Skeletal muscle cell (primary cell): ENCODE measurements around the gene APOL1.
"Not testable (repeated sequence)": the region's sequence is repeated elsewhere in the genome, so short reads cannot be mapped to it uniquely, and the experiment has no call there.

Experiments
- DNase-seq: peaks from one replicate; pipeline ENCODE4 v3.0.0-alpha.2; 2010; ENCODE audit warnings: low read depth
- H3K4me3 ChIP-seq: 2 replicates; pipeline ENCODE4 v1.5.1; 2011; ENCODE audit warnings: low read depth, mild to moderate bottlenecking, control low read depth, low read length, moderate library complexity

The APOL1 gene

GRCh38 chr22:36287881-36288515, 35.1 kb downstream of the APOL1 start:
- H3K4me3 ChIP-seq, result no peak overlapping the region
- DNase-seq, result no peak

- H3K4me3 ChIP-seq, result no peak overlapping the region
- DNase-seq, result no peak
These were observed 35.9 kb downstream of the APOL1 start for GRCh38 chr22:36288571-36289405.

- H3K4me3 ChIP-seq, result no peak overlapping the region
- DNase-seq, result no peak
These were observed 36.5 kb downstream of the APOL1 start for GRCh38 chr22:36289406-36289870.

DNA sequence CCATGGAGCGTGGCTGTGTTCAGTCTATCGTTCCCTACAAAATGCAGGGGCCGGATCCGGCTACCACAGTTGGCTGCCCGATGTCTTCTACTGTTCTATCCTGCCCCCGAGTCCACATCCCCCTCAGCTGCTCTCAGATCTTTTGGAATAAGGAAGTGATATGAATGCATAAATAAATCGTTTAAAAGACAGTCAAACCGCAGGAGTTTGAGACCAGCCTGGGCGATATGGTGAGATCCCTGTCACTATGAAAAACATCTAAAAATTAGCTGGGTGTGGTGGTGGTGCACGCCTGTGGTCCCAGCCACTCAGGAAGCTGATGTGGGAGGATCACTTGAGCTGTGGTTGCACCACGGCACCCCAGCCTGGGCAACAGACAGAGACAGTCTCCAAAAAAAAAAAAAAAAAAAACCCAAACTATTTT, 37.0 kb downstream of the APOL1 start:
- not testable (repeated sequence) for DNase-seq, H3K4me3 ChIP-seq

DNA sequence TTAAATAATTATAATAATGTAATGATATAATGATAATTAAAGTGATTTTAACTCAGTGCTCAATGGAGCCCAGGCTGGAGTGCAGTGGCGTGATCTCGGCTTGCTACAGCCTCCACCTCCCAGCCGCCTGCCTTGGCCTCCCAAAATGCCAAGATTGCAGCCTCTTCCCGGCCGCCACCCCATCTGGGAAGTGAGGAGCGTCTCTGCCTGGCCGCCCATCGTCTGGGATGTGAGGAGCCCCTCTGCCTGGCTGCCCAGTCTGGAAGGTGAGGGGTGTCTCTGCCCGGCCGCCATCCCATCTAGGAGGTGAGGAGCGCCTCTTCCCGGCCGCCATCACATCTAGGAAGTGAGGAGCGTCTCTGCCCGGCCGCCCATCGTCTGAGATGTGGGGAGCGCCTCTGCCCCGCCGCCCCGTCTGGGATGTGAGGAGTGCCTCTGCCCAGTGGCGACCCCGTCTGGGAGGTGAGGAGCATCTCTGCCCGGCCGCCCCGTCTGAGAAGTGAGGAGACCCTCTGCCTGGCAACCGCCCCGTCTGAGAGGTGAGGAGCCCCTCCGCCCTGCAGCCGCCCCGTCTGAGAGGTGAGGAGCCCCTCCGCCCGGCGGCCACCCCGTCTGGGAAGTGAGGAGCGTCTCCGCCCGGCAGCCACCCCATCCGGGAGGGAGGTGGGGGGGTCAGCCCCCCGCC, 37.6 kb downstream of the APOL1 start:
- not testable (repeated sequence) for H3K4me3 ChIP-seq, DNase-seq

DNA sequence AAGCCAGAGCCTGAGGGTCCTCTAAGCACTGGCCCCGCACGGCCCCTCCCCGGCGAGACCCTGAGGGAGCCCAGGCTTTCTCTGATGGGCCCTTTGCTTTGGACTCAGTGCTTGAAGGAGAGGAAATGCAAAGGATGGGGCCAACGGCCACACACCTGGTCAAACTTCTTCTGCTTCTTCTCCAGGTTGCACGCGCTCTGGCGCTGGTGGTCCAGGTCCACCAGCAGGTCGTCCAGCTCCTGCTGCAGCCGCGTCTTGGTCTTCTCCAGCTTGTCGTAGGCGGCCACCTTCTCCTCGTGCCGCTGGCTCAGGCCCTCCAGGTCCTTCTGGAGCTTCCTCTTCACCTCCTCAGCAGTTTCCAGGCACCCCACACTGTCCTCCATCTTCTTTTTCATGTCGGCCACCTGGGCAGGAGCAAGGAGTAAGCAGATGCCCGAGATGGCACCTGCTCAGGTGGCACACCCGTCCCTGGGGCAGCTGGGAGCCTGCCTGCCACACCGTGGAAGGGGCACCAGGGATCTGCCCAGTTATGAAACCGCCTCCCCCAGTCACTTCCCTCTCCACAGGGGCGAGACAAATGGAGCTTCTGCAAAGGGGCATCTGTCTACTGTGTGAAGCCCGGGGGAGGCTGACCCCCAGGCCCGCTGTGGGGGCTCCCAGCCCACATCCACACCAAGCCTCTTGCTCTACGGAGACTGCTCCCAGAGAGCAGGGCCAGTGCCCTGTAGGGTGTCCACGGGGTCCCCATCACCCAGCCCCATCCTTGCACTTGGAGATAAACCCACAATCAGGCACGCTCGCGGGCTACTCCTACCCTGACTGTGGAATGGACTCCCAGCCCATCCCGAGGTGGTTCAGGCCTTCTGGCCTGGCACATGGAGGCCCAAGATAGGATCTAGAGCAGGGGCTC, 39.2 kb downstream of the APOL1 start:
- no peak for DNase-seq

GRCh38 chr22:36292823-36293530, 40.0 kb downstream of the APOL1 start:
- no peak for DNase-seq
- no peak overlapping the region for H3K4me3 ChIP-seq

More for the DNA sequence above, 39.2 kb downstream of the APOL1 start:
- no peak overlapping the region for H3K4me3 ChIP-seq

- no peak overlapping the region for H3K4me3 ChIP-seq
- no peak for DNase-seq
These were observed 40.8 kb downstream of the APOL1 start for GRCh38 chr22:36293606-36294292.

DNA sequence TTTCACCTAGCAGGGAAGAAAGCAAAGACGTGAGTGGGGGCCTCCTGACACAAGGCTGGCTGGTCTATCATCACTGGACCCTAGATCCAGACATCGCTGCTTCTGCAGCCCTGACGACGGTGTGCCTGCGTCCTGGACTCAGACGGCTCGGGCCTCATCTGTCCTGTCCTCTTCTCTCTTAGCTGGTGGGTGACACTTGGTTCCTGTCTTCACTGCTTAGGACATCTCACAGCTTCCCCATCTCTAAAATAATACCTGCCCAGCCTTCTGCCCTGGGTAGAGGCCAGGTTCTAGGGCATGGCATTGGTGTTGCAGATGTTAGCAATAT, 41.3 kb downstream of the APOL1 start:
- no peak for DNase-seq
- no peak overlapping the region for H3K4me3 ChIP-seq

- no peak overlapping the region for H3K4me3 ChIP-seq
- no peak for DNase-seq
These were observed 41.9 kb downstream of the APOL1 start for GRCh38 chr22:36294801-36295200.

- DNase-seq, result no peak
These were observed 42.3 kb downstream of the APOL1 start for GRCh38 chr22:36295247-36295646.

GRCh38 chr22:36296690-36297089, 43.8 kb downstream of the APOL1 start:
- DNase-seq, result no peak

More at GRCh38 chr22:36295247-36295646, 42.3 kb downstream of the APOL1 start:
- H3K4me3 ChIP-seq, result no peak overlapping the region

DNA sequence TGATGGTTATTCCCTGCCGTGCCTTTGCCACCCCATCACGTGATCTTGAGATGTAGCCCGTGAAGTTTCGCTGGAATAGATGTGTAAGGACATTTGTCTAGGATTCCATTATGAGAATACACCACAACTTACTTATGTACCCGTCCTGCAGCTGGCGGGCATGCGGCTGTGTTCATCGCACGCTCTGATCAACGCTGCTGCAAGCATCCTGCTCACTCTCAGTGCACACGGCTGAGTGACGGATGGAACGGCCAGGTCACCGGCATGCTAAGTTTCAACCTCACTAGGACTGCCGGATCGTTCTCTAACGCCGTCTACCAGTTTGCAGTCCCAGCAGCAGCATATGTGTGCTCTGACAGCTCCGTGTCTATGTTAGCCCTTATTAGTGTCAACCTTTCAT, 44.6 kb downstream of the APOL1 start:
- no peak for DNase-seq

More at GRCh38 chr22:36296690-36297089, 43.8 kb downstream of the APOL1 start:
- H3K4me3 ChIP-seq, result no peak overlapping the region

GRCh38 chr22:36298118-36298517, 45.2 kb downstream of the APOL1 start:
- no peak overlapping the region for H3K4me3 ChIP-seq
- no peak for DNase-seq

More for the DNA sequence above, 44.6 kb downstream of the APOL1 start:
- H3K4me3 ChIP-seq, result no peak overlapping the region

DNA sequence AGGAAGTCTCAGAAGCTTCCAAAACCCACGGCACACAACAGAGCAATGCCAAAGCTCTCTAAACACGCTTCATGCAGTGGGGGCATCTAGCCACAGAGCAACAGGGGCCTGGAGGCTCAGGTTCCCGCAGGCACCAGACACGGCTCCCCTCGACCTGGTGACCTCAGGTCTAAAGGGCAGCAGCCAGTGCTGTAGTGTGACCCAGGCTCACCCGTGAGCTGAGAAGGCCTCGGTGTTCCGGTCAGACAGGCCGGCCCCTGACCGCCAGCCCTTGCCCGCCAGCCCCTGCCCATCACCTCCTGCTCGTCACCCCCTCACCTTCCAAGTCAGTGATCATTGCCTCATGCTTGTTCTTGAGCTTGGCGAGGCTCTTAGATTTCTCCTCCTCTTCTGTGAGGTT, 45.7 kb downstream of the APOL1 start:
- H3K4me3 ChIP-seq, result no peak overlapping the region
- no peak for DNase-seq

DNA sequence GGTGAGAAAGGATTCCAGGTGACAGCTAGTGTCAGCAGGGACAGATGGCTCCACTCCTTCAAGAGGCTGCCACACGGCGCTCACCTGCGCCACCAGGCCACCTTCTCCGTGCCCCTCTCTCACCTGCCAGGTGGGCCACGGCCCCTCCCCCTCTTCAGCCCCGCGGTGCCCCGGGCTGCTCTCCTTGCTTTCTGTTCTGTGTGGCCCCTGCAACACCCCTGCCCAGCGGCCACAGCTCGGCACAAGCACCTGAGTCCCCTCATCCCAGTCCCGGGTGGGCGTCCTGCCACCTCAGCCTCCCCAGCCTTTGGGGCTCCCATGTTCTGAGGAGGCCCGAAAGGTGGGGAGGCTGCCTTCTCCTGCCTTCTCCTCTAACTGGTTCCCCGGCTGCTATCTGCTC, 46.4 kb downstream of the APOL1 start:
- no peak for DNase-seq
- H3K4me3 ChIP-seq, result no peak overlapping the region

GRCh38 chr22:36299911-36300310, 47.0 kb downstream of the APOL1 start:
- H3K4me3 ChIP-seq, result no peak overlapping the region
- DNase-seq, result no peak
